HEK293 (cell line): ENCODE results near the gene EGFLAM.

Source experiments
- TCF7L2 ChIP-seq: IDR thresholded peaks from 2 replicates; pipeline ENCODE4 v1.6.1; 2011; ENCODE audit warnings: low read depth, mild to moderate bottlenecking, inconsistent platforms, low read length, moderate library complexity, borderline replicate concordance
- ZBTB21 ChIP-seq: fragments of 450-650 bp; formaldehyde crosslinking; IDR thresholded peaks from 2 replicates; pipeline ENCODE4 v1.5.1; 2017; ENCODE audit warnings: missing biosample characterization, missing genetic modification characterization
- ZSCAN18 ChIP-seq: fragments of 450-650 bp; formaldehyde crosslinking; IDR thresholded peaks from 2 replicates; pipeline ENCODE4 v1.5.1; 2016; ENCODE audit warnings: missing biosample characterization, missing genetic modification characterization
- TF ChIP-seq, protein P1 (sequence below): fragments of 450-650 bp; formaldehyde crosslinking; IDR thresholded peaks from 2 replicates; pipeline ENCODE4 v1.5.1; 2016; ENCODE audit warnings: missing biosample characterization, missing genetic modification characterization

- TF ChIP-seq, protein P1, sequence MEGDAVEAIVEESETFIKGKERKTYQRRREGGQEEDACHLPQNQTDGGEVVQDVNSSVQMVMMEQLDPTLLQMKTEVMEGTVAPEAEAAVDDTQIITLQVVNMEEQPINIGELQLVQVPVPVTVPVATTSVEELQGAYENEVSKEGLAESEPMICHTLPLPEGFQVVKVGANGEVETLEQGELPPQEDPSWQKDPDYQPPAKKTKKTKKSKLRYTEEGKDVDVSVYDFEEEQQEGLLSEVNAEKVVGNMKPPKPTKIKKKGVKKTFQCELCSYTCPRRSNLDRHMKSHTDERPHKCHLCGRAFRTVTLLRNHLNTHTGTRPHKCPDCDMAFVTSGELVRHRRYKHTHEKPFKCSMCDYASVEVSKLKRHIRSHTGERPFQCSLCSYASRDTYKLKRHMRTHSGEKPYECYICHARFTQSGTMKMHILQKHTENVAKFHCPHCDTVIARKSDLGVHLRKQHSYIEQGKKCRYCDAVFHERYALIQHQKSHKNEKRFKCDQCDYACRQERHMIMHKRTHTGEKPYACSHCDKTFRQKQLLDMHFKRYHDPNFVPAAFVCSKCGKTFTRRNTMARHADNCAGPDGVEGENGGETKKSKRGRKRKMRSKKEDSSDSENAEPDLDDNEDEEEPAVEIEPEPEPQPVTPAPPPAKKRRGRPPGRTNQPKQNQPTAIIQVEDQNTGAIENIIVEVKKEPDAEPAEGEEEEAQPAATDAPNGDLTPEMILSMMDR = no peak
- no peak for TF ChIP-seq ZSCAN18 (tag by site-specific recombination)
- no peak for TF ChIP-seq TCF7L2
- TF ChIP-seq ZBTB21 (tag by site-specific recombination) = no peak
Measured at GRCh38 chr5:38446029-38446522, 187.7 kb downstream of the EGFLAM start.
